SK-N-SH (cell line): ENCODE measurements around the gene ARAP2. TPM values are rescaled to one million over a fixed set of nuclear protein-coding genes. Genes with fewer than 3 reads are reported as not detected.

ENCODE experiments used
- CTCF ChIA-PET: fragments of 300-600, 350-600 bp; formaldehyde crosslinking; extraction: SDS; loops from one replicate; lab custom pipeline; 2021; lab: Yijun Ruan, JAX
- POLR2A ChIA-PET: fragments of 350-600 bp; sonication (Branson Sonifier 250); formaldehyde crosslinking; extraction: SDS; loops from one replicate; lab custom pipeline; 2020; ENCODE audit warnings: antibody characterized with exemption, inconsistent platforms; lab: Yijun Ruan, JAX
- DNase-seq: peaks from one replicate; pipeline ENCODE4 v3.0.0; 2012
- H2AFZ ChIP-seq: fragments of 200-600 bp; sonication (generic); 2 replicates; pipeline ENCODE4 v1.8.1; 2016; ENCODE audit warnings: antibody characterized with exemption, mild to moderate bottlenecking, low read depth
- H3F3A ChIP-seq: fragments of 200-600 bp; sonication (generic); replicated peaks from 2 replicates; pipeline ENCODE3; 2016; ENCODE audit warnings: antibody characterized with exemption, mild to moderate bottlenecking; ENCODE audit not compliant: insufficient read depth
- H3K27ac ChIP-seq, 2 experiments: fragments of 200-500 bp in 1 of 2; fragments of 200-600 bp in 1 of 2; sonication (Bioruptor generic) in 1 of 2; sonication (generic), shearing (Covaris generic) in 1 of 2; 2 replicates each; pipeline versions ENCODE4 v1.5.1 to v1.6.1; 2014 to 2016; ENCODE audit warnings: low read depth in 2 of 2, inconsistent platforms in 1 of 2, low read length in 1 of 2, mild to moderate bottlenecking in 1 of 2, mixed read lengths in 1 of 2
- H3K27me3 ChIP-seq: fragments of 200-600 bp; sonication (generic), shearing (Covaris generic); 2 replicates; pipeline ENCODE4 v1.6.1; 2016; ENCODE audit warnings: mixed run types; ENCODE audit not compliant: insufficient read depth
- H3K36me3 ChIP-seq, 2 experiments: fragments of 200-500 bp in 1 of 2; fragments of 200-600 bp in 1 of 2; sonication (Bioruptor generic) in 1 of 2; sonication (generic) in 1 of 2; replicated peaks in 1 of 2; 2 replicates each; pipeline versions ENCODE3 to v1.5.1; 2014 to 2016; ENCODE audit warnings: low read length in 1 of 2, mild to moderate bottlenecking in 1 of 2; ENCODE audit not compliant: insufficient read depth in 2 of 2, control insufficient read depth in 1 of 2
- H3K4me1 ChIP-seq, 2 experiments: fragments of 200-500 bp in 1 of 2; fragments of 200-600 bp in 1 of 2; sonication (Bioruptor generic) in 1 of 2; sonication (generic), shearing (Covaris generic) in 1 of 2; 2 replicates each; pipeline versions ENCODE4 v1.5.1 to v1.6.1; 2014 to 2016; ENCODE audit warnings: low read depth in 1 of 2, low read length in 1 of 2, mixed run types in 1 of 2; ENCODE audit not compliant: insufficient read depth in 2 of 2, control insufficient read depth in 1 of 2
- H3K4me2 ChIP-seq: fragments of 200-600 bp; sonication (generic), shearing (Covaris generic); 2 replicates; pipeline ENCODE4 v1.6.1; 2017; ENCODE audit warnings: mixed run types
- H3K4me3 ChIP-seq, 2 experiments: fragments of 200-500 bp in 1 of 2; fragments of 200-600 bp in 1 of 2; sonication (Bioruptor generic) in 1 of 2; sonication (generic), shearing (Covaris generic) in 1 of 2; 2 replicates each; pipeline versions ENCODE4 v1.5.1 to v1.8.1; 2014 to 2016; ENCODE audit warnings: low read depth in 2 of 2, inconsistent platforms in 1 of 2, low read length in 1 of 2, mild to moderate bottlenecking in 1 of 2, mixed read lengths in 1 of 2, moderate library complexity in 1 of 2
- H3K79me2 ChIP-seq: fragments of 200-600 bp; sonication (generic); 2 replicates; pipeline ENCODE4 v1.8.1; 2017; ENCODE audit warnings: mild to moderate bottlenecking; ENCODE audit not compliant: insufficient read depth
- H3K9ac ChIP-seq: fragments of 200-600 bp; sonication (generic); 2 replicates; pipeline ENCODE4 v1.6.1; 2017; ENCODE audit warnings: mixed run types
- H3K9me2 ChIP-seq: fragments of 200-600 bp; sonication (generic); 2 replicates; pipeline ENCODE4 v1.6.1; 2017; ENCODE audit warnings: mixed run types
- H3K9me3 ChIP-seq: fragments of 200-600 bp; sonication (generic); 2 replicates; pipeline ENCODE4 v1.6.1; 2017; ENCODE audit warnings: mixed run types, mild to moderate bottlenecking, moderate library complexity
- H4K20me1 ChIP-seq: fragments of 200-600 bp; sonication (generic); 2 replicates; pipeline ENCODE4 v1.6.1; 2017; ENCODE audit warnings: mild to moderate bottlenecking, mixed run types; ENCODE audit not compliant: insufficient read depth
- ELF1 ChIP-seq: IDR thresholded peaks from 2 replicates; pipeline ENCODE4 v1.4.0; 2012
- EP300 ChIP-seq, 2 experiments: IDR thresholded peaks; 2 replicates each; pipeline versions ENCODE4 v1.4.0 to v1.6.1; 2012; ENCODE audit warnings: borderline replicate concordance in 1 of 2, low read depth in 1 of 2, low read length in 1 of 2
- EZH2phosphoT487 ChIP-seq: fragments of 200-600 bp; sonication (generic); IDR thresholded peaks from 2 replicates; pipeline ENCODE4 v1.6.1; 2017; ENCODE audit warnings: low read depth, mixed run types, mild to moderate bottlenecking, antibody characterized with exemption, moderate library complexity, borderline replicate concordance
- FOSL2 ChIP-seq: IDR thresholded peaks from 2 replicates; pipeline ENCODE4 v1.4.0; 2012; ENCODE audit warnings: low read depth, mild to moderate bottlenecking, moderate library complexity, borderline replicate concordance
- FOXM1 ChIP-seq: IDR thresholded peaks from 2 replicates; pipeline ENCODE4 v1.4.0; 2012; ENCODE audit warnings: low read depth, mild to moderate bottlenecking
- IRF3 ChIP-seq: fragments of 150-350 bp; IDR thresholded peaks from 2 replicates; pipeline ENCODE4 v1.6.1; 2016; ENCODE audit warnings: mild to moderate bottlenecking, low read depth, low read length
- MXI1 ChIP-seq: IDR thresholded peaks from 2 replicates; pipeline ENCODE4 v1.6.1; 2012; ENCODE audit warnings: mild to moderate bottlenecking, low read depth, low read length, improper control_type of control experiment
- NFIC ChIP-seq: IDR thresholded peaks from 2 replicates; pipeline ENCODE4 v1.4.0; 2012; ENCODE audit warnings: borderline replicate concordance
- PBX3 ChIP-seq: IDR thresholded peaks from 2 replicates; pipeline ENCODE4; 2012
- RAD21 ChIP-seq: IDR thresholded peaks from 2 replicates; pipeline ENCODE4 v1.6.1; 2012; ENCODE audit warnings: mild to moderate bottlenecking, low read length
- REST ChIP-seq: IDR thresholded peaks from 2 replicates; pipeline ENCODE4 v1.6.1; 2012; ENCODE audit warnings: mild to moderate bottlenecking, low read depth, low read length, moderate library complexity
- SMC3 ChIP-seq: IDR thresholded peaks from 2 replicates; pipeline ENCODE4 v1.6.1; 2012; ENCODE audit warnings: low read depth, low read length, improper control_type of control experiment
- USF2 ChIP-seq: fragments of 150-350 bp; IDR thresholded peaks from 2 replicates; pipeline ENCODE4 v1.6.1; 2017; ENCODE audit warnings: antibody characterized with exemption, low read length, low read depth, borderline replicate concordance
- YY1 ChIP-seq: IDR thresholded peaks from 2 replicates; pipeline ENCODE4 v1.4.0; 2012; ENCODE audit warnings: low read depth, mild to moderate bottlenecking
- ZBTB33 ChIP-seq: IDR thresholded peaks from 2 replicates; pipeline ENCODE4 v1.4.0; 2012; ENCODE audit warnings: low read depth, borderline replicate concordance
- WGBS: methylation state at CpG from one replicate; pipeline ENCODE4 v1.1.6; 2017; ENCODE audit warnings: low lambda C conversion rate; 5-methylcytosine and 5-hydroxymethylcytosine counted together
- polyA plus RNA-seq, 3 experiments: library from polyadenylated mRNA; depleted of rRNA; stranded (reverse); fragments of >200 nt; gene quantifications; 2 replicates each; pipeline ENCODE4 v1.2.3, GENCODE V29; 2012

The ARAP2 gene
- polyA plus RNA-seq, 1 of the 3 experiments (the other 2 are of a cell fraction) = not detected

- TF ChIP-seq EZH2phosphoT487 = no peak
- TF ChIP-seq MXI1 = no peak
- no peak for TF ChIP-seq EP300 (IDR thresholded peaks at IDR 0.05; ENCODE audit: borderline replicate concordance in 1 of 2, low read depth in 1 of 2, low read length in 1 of 2)
- no peak for TF ChIP-seq ZBTB33
- TF ChIP-seq IRF3 = no peak
- TF ChIP-seq FOSL2 = no peak
- TF ChIP-seq YY1 = no peak
- TF ChIP-seq USF2 = no peak
Observed at GRCh38 chr4:36198861-36199260, 45.5 kb downstream of the ARAP2 start (continued).

- CTCF ChIA-PET = interaction anchor here (1.6 kb wide), 1 partner anchor 20 kb away, joined by 3 read pairs; no protein-coding TSS in a partner anchor
- POLR2A ChIA-PET = no interaction called here
- no peaks in the 10 kb centered on the region for H3F3A ChIP-seq
Observed at GRCh38 chr4:36198068-36198808, 46.1 kb downstream of the ARAP2 start.

More at GRCh38 chr4:36198068-36198808, 46.1 kb downstream of the ARAP2 start:
- no peak for DNase-seq
- Histone ChIP-seq H3K27me3 (no peaks in the 10 kb centered on the region; the same call in 1 of the 2 replicates), H3K4me3 (no peak overlapping the region), H4K20me1 (no peaks in the 10 kb centered on the region), H2AFZ (no peak overlapping the region), H3K9ac (no peak overlapping the region), H3K27ac (no peak overlapping the region), H3K4me2 (no peak overlapping the region), H3K4me1 (no peaks in the 10 kb centered on the region), H3K9me2 (no peaks in the 10 kb centered on the region), H3K9me3 (no peaks in the 10 kb centered on the region), H3K79me2 (no peaks in the 10 kb centered on the region), H3K36me3 (no peaks in the 10 kb centered on the region)
- WGBS = 21% methylated on average over 5 of the region's 10 CpGs
- no peak for TF ChIP-seq EP300 (IDR thresholded peaks at IDR 0.05; ENCODE audit: borderline replicate concordance in 1 of 2, low read depth in 1 of 2, low read length in 1 of 2)
- no peak for TF ChIP-seq PBX3
- TF ChIP-seq RAD21 = no peak
- no peak for TF ChIP-seq NFIC
- TF ChIP-seq FOXM1 = no peak
- TF ChIP-seq ELF1 = no peak
- no peak for TF ChIP-seq SMC3
- no peak for TF ChIP-seq REST
